Glutamatergic neuron (in vitro differentiated cells): Measurements from ENCODE around the gene MSI2. TPM values are rescaled to one million over a fixed set of nuclear protein-coding genes. Genes with fewer than 3 reads are reported as not detected.
A peak's percentile ranks its signal among the peaks of the same experiment; 100 is the strongest.

Experiments used
- DNase-seq: peaks from one replicate; pipeline ENCODE4 v3.0.0; 2022
- H3K27ac Mint-ChIP-seq: one replicate; pipeline ENCODE4 v1.8.0; 2020; ENCODE audit warnings: mild to moderate bottlenecking, mixed read lengths, inconsistent platforms; ENCODE audit not compliant: unreplicated experiment
- H3K27me3 Mint-ChIP-seq: one replicate; pipeline ENCODE4 v1.8.0; 2020; ENCODE audit warnings: mild to moderate bottlenecking, moderate library complexity, mixed read lengths, inconsistent platforms; ENCODE audit not compliant: unreplicated experiment
- H3K36me3 Mint-ChIP-seq: one replicate; pipeline ENCODE4 v1.8.0; 2020; ENCODE audit warnings: mild to moderate bottlenecking, mixed read lengths, inconsistent platforms; ENCODE audit not compliant: unreplicated experiment
- H3K4me1 Mint-ChIP-seq: one replicate; pipeline ENCODE4 v1.8.0; 2020; ENCODE audit warnings: mild to moderate bottlenecking, low read depth, mixed read lengths, inconsistent platforms; ENCODE audit not compliant: unreplicated experiment
- H3K4me3 Mint-ChIP-seq: one replicate; pipeline ENCODE4 v1.8.0; 2020; ENCODE audit warnings: mild to moderate bottlenecking, mixed read lengths, inconsistent platforms; ENCODE audit not compliant: unreplicated experiment
- H3K9me3 Mint-ChIP-seq: one replicate; pipeline ENCODE4 v1.8.0; 2020; ENCODE audit warnings: mild to moderate bottlenecking, moderate library complexity, mixed read lengths, inconsistent platforms; ENCODE audit not compliant: unreplicated experiment
- CTCF ChIP-seq: fragments of 200-600 bp; sonication (generic); IDR thresholded peaks from one replicate; pipeline ENCODE4 v1.5.0; 2021; ENCODE audit not compliant: partially characterized antibody, unreplicated experiment
- total RNA-seq: library from RNA; stranded (reverse); fragmentation: NEBNext Ultra II Directional; extraction: Animal tissue kit (Norgen Biotek cat#: 25700); gene quantifications from one replicate; pipeline ENCODE4 v1.2.1, GENCODE V29; 2021; ENCODE audit not compliant: unreplicated experiment

Gene MSI2
- total RNA-seq, 1 donor from 2014 or later: 141 TPM

GRCh38 chr17:57283203-57283971 is 27.1 kb downstream of the MSI2 start:
- no peak for TF ChIP-seq CTCF
- H3K9me3 Mint-ChIP-seq: peaks cover 9% of the 10 kb centered on the region
- H3K36me3 Mint-ChIP-seq: peaks cover 15% of the 10 kb centered on the region
- no peak for DNase-seq
- H3K4me3 Mint-ChIP-seq: peak overlapping the region; percentile 57
- H3K27me3 Mint-ChIP-seq: peaks cover 4% of the 10 kb centered on the region
- peaks cover 64% of the 10 kb centered on the region for H3K4me1 Mint-ChIP-seq
- no peak overlapping the region for H3K27ac Mint-ChIP-seq

- TF ChIP-seq CTCF: no peak
- H3K9me3 Mint-ChIP-seq: peaks cover 6% of the 10 kb centered on the region
- H3K27ac Mint-ChIP-seq: no peak overlapping the region
- peaks cover 15% of the 10 kb centered on the region for H3K36me3 Mint-ChIP-seq
- peaks cover 5% of the 10 kb centered on the region for H3K27me3 Mint-ChIP-seq
- DNase-seq: no peak
- no peak overlapping the region for H3K4me3 Mint-ChIP-seq
- peaks cover 69% of the 10 kb centered on the region for H3K4me1 Mint-ChIP-seq
Measured at GRCh38 chr17:57284583-57284982, 28.3 kb downstream of the MSI2 start.

GRCh38 chr17:57284984-57285646 is 28.8 kb downstream of the MSI2 start:
- Mint-ChIP-seq H3K36me3 (peaks cover 11% of the 10 kb centered on the region), H3K9me3 (peaks cover 6% of the 10 kb centered on the region), H3K27ac (no peak overlapping the region), H3K4me3 (no peak overlapping the region), H3K4me1 (peaks cover 68% of the 10 kb centered on the region), H3K27me3 (peaks cover 5% of the 10 kb centered on the region)
- TF ChIP-seq CTCF: no peak
- no peak for DNase-seq

- peaks cover 5% of the 10 kb centered on the region for H3K27me3 Mint-ChIP-seq
- DNase-seq: no peak
- peak overlapping the region; percentile 35 for H3K27ac Mint-ChIP-seq
- peaks cover 6% of the 10 kb centered on the region for H3K9me3 Mint-ChIP-seq
- peaks cover 68% of the 10 kb centered on the region for H3K4me1 Mint-ChIP-seq
- peak overlapping the region; percentile 31 for H3K4me3 Mint-ChIP-seq
- H3K36me3 Mint-ChIP-seq: peaks cover 9% of the 10 kb centered on the region
- no peak for TF ChIP-seq CTCF
Measured at GRCh38 chr17:57285701-57286100, 29.4 kb downstream of the MSI2 start.
